PC-3 (cell line): ENCODE results near the gene SFMBT2.

Source experiments
- EZH2 ChIP-seq: fragments of 300-600 bp; sonication (generic); IDR thresholded peaks from one replicate; pipeline ENCODE4 v1.6.1; 2017; ENCODE audit warnings: antibody characterized with exemption, mild to moderate bottlenecking, low read length; ENCODE audit not compliant: unreplicated experiment
- TF ChIP-seq, protein P1 (sequence below): fragments of 300-600 bp; sonication (generic); conservative IDR thresholded peaks from 2 replicates; pipeline ENCODE4 v1.5.1; 2017; ENCODE audit warnings: antibody characterized with exemption, low read depth, mild to moderate bottlenecking, low read length

- TF ChIP-seq EZH2, result no peak
- TF ChIP-seq, protein P1, sequence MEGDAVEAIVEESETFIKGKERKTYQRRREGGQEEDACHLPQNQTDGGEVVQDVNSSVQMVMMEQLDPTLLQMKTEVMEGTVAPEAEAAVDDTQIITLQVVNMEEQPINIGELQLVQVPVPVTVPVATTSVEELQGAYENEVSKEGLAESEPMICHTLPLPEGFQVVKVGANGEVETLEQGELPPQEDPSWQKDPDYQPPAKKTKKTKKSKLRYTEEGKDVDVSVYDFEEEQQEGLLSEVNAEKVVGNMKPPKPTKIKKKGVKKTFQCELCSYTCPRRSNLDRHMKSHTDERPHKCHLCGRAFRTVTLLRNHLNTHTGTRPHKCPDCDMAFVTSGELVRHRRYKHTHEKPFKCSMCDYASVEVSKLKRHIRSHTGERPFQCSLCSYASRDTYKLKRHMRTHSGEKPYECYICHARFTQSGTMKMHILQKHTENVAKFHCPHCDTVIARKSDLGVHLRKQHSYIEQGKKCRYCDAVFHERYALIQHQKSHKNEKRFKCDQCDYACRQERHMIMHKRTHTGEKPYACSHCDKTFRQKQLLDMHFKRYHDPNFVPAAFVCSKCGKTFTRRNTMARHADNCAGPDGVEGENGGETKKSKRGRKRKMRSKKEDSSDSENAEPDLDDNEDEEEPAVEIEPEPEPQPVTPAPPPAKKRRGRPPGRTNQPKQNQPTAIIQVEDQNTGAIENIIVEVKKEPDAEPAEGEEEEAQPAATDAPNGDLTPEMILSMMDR, result no peak
These were observed at the start of gene SFMBT2 for GRCh38 chr10:7410862-7411670.
